ENCODE data around the gene LCN6. TPM values are rescaled to one million over a fixed set of nuclear protein-coding genes. Genes with fewer than 3 reads are reported as not detected.

The LCN6 gene
- total and polyA plus RNA-seq, 2 of the 13 experiments (the other 11 are each of a cell fraction or from before 2014, with no cell fraction given): not detected

- intact Hi-C loops (cut with micrococcal nuclease; ENCODE audit: unreplicated experiment) (no loop called here), in situ Hi-C loops (cut with HindIII; ENCODE audit: extremely low pct_ligation_motif_present, low pct_unique_long_range_greater_than_20kb) (loop anchor here (10.0 kb wide), 1 partner anchor 270 kb away; the partner anchor contains the start of gene NPDC1)
- H3K36me3 ChIP-seq (replicated peaks in 1 of 2; ENCODE audit: control insufficient read depth in 1 of 2, insufficient read depth in 2 of 2, low read length in 2 of 2): no peaks in the 10 kb centered on the region
- BruUV-seq (replicated peaks): no TSS peak
- H3K79me2 ChIP-seq (ENCODE audit: insufficient read depth, low read length): no peaks in the 10 kb centered on the region
- H3K4me2 ChIP-seq (ENCODE audit: low read depth, low read length): no peak overlapping the region
- H2AFZ ChIP-seq (ENCODE audit: low read length): no peak overlapping the region
- FAIRE-seq (no peak), ATAC-seq (no peak), DNase-seq (ENCODE audit: low spot score) (no peak)
- H3K27me3 ChIP-seq (ENCODE audit: control insufficient read depth in 1 of 2, insufficient read depth in 2 of 2, low read length in 2 of 2): no peaks in the 10 kb centered on the region
- TF ChIP-seq ZNF597 (CRISPR knock-in tag; IDR thresholded peaks at IDR 0.05) (no peak), ZNF276 (CRISPR knock-in tag; IDR thresholded peaks at IDR 0.05; ENCODE audit: low read depth) (no peak), ZBTB20 (CRISPR knock-in tag; IDR thresholded peaks at IDR 0.05; ENCODE audit: borderline replicate concordance, low read depth) (no peak), ZNF17 (CRISPR knock-in tag; IDR thresholded peaks at IDR 0.05) (no peak), NFYC (CRISPR knock-in tag; IDR thresholded peaks at IDR 0.05) (no peak), MXD4 (CRISPR knock-in tag; IDR thresholded peaks at IDR 0.05) (no peak), ZNF792 (CRISPR knock-in tag; IDR thresholded peaks at IDR 0.05) (no peak), CEBPG (CRISPR knock-in tag; IDR thresholded peaks at IDR 0.05) (no peak), ZNF24 (IDR thresholded peaks at IDR 0.05) (no peak), DDIT3 (CRISPR knock-in tag; IDR thresholded peaks at IDR 0.05) (no peak)
- ChIA-PET POLR2A (no interaction called here), CTCF (ENCODE audit: low intra/inter-chr PET ratio, low total read pairs) (no interaction called here)
- H4K20me1 ChIP-seq (ENCODE audit: insufficient read depth, low read length): no peaks in the 10 kb centered on the region
- no peak overlapping the region for H3K9ac ChIP-seq (ENCODE audit: insufficient read depth, low read depth, low read length)
- no peak overlapping the region for H3K27ac ChIP-seq (ENCODE audit: extremely low read length, insufficient read depth, low read length)
- peaks cover 6% of the 10 kb centered on the region; the same call in 1 of the 2 replicates for H3K9me3 ChIP-seq (ENCODE audit: low read length)
- peaks cover 38% of the 10 kb centered on the region for H3K4me1 ChIP-seq (ENCODE audit: insufficient read depth, low read length)
- H3K4me3 ChIP-seq (replicated peaks in 1 of 3; ENCODE audit: insufficient read depth in 1 of 3, low read depth in 2 of 3, low read length in 3 of 3): no peak overlapping the region
- 96% methylated on average over 3 of the region's 6 CpGs for WGBS (ENCODE audit: low lambda C conversion rate)
These were observed 26.9 kb upstream of the LCN6 start for GRCh38 chr9:136775191-136775590.
